ENCODE results near the gene ATP2B2.

Gene ATP2B2

DNA sequence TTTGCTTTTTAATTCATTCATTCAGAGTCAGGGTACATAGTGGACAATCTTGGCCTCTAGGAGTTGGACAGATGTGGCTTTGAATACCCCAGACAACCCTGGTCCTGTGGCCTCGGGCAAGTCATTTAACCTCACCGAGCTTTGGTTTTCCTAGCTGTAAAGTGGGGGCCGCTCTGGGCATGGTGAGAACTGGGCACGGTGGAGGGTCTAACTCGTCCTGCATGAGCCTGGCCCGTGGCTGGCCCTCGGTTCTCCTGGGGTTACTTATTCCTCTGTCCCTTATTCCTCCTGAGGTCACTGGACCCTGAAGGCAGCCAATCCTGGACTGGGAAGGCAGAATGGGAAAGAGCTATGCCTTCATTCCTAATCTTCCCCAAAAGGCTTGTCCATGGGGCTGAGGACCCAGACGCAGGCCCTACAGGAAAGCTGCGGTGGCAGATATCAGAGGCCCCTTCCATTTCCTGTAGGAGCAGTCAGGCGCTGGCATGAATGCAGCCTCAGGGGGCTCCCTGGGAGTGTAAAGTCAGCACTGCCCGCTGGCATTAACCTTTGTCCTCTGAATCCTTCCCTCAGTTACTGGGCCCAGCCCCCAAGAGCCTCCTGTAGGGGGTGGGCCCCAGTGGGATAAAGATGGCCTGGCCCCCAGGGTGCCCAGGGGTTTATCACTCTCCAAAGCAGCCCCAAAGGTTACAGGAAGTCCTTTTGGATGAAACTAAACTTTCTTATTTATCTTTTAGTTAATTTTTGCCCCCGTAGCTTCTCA lies 166.6 kb downstream of the ATP2B2 start:
- no peak for DNase-seq

- no peak for DNase-seq
Observed at GRCh38 chr3:10338164-10338470, 167.3 kb downstream of the ATP2B2 start.

DNA sequence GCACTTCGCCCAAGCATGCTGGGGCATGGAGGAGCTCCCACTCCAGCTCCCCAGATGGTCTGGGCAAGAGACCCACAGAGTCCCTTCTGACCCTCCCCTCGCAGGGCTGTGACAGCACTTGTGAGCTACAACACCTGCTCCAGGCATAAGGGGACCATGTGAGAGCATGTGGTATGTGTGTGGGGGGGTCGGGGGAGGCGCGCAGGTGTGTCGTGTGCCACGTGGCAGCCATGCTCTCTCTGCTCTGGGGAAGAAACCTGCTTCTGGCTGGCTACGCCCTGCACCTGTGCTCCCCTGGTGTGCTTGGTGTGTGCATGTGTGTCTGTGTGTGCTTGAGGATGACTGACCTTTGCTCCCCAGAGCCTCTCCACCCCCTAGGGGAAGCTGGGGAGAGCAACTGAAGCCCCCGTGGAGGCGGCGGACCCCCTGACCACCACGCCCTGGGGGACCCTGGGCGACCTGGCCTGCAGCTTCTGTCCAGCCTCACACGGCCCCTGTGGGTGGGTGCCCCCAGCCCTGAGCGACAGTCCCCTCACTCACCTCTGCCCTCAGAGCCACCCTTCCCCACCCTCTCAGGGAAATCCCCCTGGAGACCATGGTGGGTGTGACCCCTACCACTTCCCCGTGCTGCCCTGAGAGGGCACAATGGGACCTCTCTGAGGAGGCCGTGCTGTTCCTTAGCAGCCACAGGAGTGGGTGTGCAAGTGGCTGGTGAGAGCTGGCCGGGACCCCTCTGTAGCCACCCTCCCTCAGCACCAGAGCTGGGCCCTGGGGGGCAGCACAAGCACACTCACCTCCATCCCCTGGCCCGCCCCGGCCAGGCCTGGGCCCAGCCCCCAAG lies 167.8 kb downstream of the ATP2B2 start:
- DNase-seq = no peak

DNA sequence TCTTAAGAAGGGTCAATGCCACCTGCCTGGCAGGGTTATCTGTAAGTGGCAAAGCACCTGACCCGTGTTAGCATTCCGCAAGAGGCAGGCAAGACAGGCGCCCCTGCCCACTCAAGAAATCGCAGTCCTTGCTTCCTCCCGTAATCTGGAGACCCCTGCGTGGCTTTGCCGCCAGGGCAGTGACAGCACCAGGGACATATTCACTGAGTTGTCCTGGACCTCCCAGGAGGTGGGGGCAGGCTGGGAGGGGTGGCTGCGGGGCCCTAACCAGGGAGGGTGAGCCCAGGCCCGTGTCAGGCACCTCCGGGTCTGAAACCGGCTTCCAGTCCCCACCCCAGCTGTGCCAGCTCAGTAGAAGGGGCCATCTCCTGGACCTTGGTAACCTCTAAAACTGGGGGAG lies 168.6 kb downstream of the ATP2B2 start:
- no peak for DNase-seq

- no peak for DNase-seq
Observed at GRCh38 chr3:10335871-10336622, 169.3 kb downstream of the ATP2B2 start.

DNA sequence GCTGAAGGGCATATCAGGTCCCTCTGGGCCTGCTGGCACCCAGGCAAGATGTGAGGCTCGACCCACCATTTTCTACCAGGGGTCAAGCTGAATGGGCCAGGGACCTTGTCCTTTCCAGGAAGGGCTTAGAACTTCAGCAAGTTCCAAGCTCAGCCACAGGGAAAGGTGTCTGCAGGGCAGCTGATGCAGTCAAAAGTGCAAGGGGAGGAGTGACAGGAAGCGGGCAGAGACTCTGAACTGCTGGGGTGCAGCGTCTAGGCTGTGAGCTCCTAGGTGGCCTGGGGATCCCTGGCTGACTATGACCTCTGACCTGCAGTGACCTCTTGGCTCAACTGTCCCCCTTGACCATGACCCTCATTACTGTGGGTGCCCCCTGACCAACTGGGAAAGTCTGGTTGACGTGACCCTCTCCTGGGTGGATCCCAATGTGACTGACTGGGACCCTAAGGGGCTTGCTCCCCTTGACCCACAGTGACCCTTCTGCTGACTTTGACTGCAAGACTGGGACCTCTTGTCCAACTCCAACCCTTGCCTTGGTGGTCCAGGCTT lies 170.1 kb downstream of the ATP2B2 start:
- no peak for DNase-seq

DNA sequence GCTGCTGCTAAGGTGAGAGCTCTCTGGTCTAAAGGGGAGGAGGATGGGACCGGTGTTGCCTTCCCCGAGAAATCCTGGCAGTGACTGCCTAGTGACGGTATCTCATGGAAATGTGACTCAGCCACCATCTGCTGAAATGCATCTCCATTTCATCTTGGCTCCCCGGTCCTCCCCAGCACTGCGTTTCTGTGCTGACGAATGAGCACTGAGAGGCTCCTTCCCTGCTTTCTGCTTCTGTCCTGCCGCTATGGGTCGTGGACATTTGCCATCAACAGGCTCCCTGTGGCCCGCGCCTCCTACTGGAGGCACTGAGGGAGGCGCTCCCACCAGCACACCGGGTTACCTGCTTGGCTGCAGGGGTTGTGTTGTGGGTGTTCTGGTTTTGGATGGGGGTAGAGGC lies 170.9 kb downstream of the ATP2B2 start:
- no peak for DNase-seq

DNA sequence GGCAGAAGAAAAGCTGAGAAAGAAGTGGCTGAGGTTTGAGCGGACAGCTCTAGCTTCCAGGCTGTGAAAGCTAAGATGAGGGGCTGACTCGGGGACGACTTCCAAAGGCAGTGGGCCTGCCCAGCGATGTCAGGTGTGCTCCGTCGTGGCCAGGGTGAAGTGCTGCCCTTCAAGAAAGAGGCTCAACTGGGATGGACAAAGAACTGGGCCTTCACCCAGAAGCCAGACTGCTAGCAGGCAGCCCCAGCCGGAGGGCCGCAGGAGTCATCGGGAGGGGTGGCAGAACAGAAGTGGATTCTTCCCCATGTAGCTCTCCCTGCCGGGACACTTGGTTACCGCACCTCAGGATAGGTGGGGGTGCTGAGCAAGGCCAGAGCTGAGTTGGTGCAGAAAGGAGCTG lies 171.3 kb downstream of the ATP2B2 start:
- DNase-seq = no peak

DNA sequence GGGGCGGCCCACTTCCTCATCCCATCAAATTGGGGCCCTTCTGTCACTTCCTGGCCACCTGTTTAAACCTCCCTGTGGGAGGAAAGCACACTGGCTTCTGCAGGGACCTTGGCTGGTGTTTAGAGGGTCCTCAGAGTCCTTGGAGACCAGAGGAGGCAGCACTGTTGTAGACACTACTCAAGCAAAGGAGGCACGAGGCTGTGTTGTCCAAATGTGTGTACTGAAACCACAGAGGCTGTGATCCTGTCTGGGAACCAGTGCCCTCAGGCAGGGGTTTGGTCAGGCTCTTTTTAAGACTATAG lies 172.1 kb downstream of the ATP2B2 start:
- DNase-seq = no peak

- DNase-seq = no peak
Observed at GRCh38 chr3:10332481-10333348, 172.7 kb downstream of the ATP2B2 start.

DNA sequence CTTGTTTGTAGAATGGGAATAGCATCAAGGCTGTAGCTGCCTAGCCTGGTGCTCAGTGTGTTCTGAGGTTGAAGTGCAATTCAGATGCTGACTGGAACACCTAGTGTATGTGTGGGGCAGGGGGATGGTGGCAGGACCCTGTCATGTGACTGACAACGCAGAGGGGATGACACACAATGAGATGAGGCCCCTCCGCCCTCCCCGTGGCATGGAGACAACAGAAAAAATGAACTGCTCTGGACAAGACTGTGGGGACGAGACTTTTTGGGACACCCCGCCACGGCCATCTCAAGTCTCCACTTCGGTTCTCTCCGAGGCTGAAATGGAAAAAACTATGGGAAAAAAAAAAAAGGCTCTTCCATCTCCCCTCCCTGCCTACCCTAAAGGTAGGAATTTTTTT lies 174.1 kb downstream of the ATP2B2 start:
- DNase-seq = no peak

- no peak for DNase-seq
Observed at GRCh38 chr3:10330319-10330718, 175.1 kb downstream of the ATP2B2 start.

DNA sequence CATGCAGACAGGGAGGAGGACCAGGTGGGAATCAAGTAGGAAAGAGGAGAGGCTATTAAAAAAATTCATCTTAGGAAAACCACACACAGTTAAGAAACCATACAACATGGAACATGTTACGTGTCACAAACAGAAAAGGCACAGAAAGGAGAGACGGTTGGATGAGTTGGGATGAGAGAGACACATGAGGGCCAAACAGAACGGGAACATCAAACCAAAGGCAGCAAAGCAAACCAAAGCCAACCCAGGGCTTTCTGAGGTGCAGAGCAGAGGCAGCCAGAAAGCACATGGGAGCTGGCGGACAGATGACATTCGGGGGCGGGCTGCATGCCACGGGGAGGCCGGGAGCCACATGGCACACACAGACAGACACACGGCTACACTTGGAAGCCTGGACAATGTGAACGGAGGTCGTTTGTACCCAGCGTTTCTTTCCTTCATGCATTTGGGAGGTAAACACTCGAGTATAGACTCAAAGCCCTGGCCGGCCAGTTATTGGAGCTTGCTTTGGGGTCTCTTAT lies 175.8 kb downstream of the ATP2B2 start:
- DNase-seq = no peak

DNA sequence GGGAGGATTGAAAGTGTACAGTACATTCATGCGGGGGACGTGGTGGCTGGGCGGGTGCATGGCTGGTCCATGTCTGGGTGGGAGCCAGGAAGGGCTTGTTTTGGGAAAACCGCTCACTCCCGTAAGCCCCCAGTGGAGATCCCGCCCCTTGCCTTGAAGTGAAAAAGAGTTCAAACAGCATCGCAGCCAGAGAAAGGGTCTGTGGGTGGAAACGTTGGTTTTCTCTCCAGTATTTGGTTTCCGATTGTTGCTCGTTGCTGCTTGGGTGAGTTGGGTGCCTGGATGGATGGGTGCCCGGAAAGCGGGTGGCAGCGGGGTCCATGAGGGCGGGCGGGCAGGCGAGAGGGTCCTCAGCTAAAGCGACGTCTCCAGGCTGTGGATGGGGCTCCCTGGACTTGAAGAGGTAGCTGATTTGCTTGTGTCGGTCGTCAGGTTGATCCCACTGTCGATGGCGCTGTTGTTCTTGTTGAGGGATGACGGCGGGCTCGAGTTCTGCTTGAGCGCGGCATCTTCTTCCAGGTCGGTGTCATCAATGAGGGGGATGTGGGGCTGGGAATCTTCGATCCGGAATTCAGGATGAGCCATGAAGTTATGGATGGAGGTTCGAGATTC lies 176.8 kb downstream of the ATP2B2 start:
- no peak for DNase-seq

GRCh38 chr3:10327592-10327991 lies 177.8 kb downstream of the ATP2B2 start:
- DNase-seq = no peak

- DNase-seq = no peak
Observed at GRCh38 chr3:10322352-10322710, 183.1 kb downstream of the ATP2B2 start.

- no peak for DNase-seq
Observed at GRCh38 chr3:10321630-10322351, 183.6 kb downstream of the ATP2B2 start.

DNA sequence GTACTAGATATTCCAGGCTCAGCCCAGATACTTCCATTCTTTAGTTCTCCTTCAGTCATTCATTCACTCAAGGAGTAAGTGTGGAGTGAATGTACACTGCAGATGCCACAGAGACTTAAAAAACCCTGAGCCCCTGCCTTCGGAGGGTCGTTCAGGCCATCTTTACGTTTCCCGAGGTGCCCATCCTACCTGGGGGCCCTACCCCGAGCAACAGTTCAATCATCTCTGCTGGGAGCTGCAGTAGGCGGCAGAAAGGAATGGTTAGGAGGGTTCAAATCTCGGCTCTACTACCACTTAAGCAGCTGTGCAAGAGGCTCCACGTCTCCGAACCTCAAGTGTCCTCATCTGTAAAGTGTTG lies 185.1 kb downstream of the ATP2B2 start:
- no peak for DNase-seq

DNA sequence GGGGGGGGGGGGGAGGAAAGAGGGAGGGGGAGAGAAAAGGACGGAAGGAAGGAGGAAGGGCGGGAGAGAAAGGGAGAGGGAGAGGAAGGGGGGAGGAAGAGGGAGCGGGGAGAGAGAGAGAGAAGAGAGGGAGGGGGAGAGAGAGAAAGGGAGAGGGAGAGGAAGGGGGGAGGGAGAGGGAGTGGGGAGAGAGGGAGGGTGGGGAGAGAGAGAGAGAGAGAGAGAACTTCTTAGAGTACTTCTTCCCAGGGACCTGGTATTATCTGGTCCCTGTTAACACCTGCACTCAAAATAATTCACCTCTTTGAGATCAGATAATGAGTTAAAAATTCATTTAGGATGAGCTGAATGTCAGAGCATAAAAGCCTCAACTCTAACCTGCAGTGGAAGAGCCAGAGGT lies 185.6 kb downstream of the ATP2B2 start:
- DNase-seq = no peak

DNA sequence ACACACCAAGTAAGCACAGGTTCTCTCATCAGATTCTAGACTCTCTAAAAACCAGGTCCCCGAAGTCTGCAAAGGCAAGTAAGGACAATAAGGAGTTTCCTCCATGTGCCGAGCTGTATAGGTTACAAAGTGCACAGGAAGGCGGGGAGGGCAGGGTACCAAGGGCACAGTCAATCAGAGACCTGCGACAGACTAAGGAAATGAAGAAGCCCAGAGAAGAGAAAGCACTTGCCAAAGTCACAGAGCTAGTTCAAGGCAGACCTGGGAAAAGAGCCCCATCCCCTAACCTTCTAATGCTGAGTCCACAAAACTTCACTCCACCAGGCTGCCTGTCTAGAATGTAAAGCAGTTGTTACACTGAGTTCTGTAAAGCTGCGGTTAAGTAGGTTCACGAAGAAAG lies 186.1 kb downstream of the ATP2B2 start:
- no peak for DNase-seq

GRCh38 chr3:10317961-10318350 lies 187.4 kb downstream of the ATP2B2 start:
- no peak for DNase-seq

All from NK-92 treated with Interleukin-12 subunit alpha and Interleukin-12 subunit beta, amount 100 ng/mL, for 24 hours (cell line).